Measurements from ENCODE around the gene NAGS. TPM values are rescaled to one million over a fixed set of nuclear protein-coding genes. Genes with fewer than 3 reads are reported as not detected.

The NAGS gene
- total RNA-seq, 1 donor from 2014 or later, result 6.4 TPM

DNA sequence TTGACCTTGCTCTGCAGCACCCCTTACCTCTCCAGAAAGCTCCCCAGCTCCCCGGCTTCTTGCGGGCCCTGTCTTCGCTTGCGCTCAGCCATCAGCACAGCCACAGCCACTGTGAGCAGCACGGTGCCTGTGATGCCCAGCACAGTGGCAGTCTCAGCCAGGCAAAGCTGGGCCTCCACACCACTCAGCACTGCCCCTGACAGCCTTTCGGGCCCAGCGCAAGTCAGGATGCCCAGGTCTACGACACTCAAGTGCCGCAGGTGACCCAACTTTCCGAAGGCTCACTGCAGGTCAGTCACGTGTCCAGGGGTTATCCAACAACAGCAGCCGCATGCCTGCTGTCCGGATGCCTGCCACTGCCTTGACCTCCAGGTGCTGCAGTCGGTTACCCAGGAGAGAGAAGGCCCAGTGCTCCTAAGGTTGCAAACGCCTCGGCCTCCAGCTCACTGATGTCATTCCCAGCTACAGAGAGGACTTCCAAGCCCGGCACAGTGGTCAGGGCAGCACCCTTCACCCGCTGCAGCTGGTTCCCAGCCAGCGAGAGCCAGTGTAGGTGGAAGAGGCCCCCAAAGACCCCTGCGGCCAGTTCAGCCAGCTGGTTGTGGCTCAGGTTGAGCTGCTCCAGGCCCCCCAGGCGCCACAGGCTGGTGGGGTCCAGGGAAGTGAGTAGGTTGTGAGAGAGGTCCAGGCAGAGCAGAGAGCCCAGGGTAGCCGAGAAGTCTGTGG, 19.3 kb downstream of the NAGS start:
- TF ChIP-seq, protein P1, sequence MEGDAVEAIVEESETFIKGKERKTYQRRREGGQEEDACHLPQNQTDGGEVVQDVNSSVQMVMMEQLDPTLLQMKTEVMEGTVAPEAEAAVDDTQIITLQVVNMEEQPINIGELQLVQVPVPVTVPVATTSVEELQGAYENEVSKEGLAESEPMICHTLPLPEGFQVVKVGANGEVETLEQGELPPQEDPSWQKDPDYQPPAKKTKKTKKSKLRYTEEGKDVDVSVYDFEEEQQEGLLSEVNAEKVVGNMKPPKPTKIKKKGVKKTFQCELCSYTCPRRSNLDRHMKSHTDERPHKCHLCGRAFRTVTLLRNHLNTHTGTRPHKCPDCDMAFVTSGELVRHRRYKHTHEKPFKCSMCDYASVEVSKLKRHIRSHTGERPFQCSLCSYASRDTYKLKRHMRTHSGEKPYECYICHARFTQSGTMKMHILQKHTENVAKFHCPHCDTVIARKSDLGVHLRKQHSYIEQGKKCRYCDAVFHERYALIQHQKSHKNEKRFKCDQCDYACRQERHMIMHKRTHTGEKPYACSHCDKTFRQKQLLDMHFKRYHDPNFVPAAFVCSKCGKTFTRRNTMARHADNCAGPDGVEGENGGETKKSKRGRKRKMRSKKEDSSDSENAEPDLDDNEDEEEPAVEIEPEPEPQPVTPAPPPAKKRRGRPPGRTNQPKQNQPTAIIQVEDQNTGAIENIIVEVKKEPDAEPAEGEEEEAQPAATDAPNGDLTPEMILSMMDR (IDR thresholded peaks at IDR 0.05), result no peak
- H3K27me3 ChIP-seq (ENCODE audit: low read depth), result no peaks in the 10 kb centered on the region
- no peaks in the 10 kb centered on the region for H3K4me1 ChIP-seq
- DNase-seq (no peak), ATAC-seq (peak in 1 of 2 donors; percentile 21)
- peaks cover 22% of the 10 kb centered on the region for H3K36me3 ChIP-seq
- intact Hi-C loops (cut with DNase I), result no loop called here
- no peaks in the 10 kb centered on the region for H3K9me3 ChIP-seq
- H3K4me3 ChIP-seq, result no peak overlapping the region
- H3K27ac ChIP-seq, result no peak overlapping the region

DNA sequence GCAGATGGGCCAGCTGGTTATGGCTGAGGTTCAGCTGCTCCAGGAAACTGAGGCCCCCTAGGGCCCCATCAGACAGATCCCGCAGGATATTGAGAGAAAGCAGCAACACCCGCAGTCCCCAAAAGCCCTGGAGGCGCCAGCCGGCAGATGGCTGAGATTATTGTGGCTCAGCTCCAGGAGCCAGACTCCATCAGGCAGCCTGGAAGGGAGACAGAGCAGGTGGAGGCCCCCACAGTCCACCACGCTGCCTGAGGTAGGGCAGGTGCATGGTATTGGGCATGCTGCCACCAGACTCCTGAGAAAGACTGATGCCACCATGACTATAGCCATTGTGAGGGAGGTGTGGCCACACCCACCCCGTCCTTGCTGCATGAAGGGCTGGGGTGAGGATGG, 19.8 kb downstream of the NAGS start:
- TF ChIP-seq, protein P1 (IDR thresholded peaks at IDR 0.05), result no peak
- peak in 1 of 2 donors; percentile 21 for ATAC-seq
- H3K4me1 ChIP-seq, result no peaks in the 10 kb centered on the region
- no peak overlapping the region for H3K27ac ChIP-seq
- intact Hi-C loops (cut with DNase I), result no loop called here
- H3K4me3 ChIP-seq, result no peak overlapping the region
- no peaks in the 10 kb centered on the region for H3K9me3 ChIP-seq
- peaks cover 22% of the 10 kb centered on the region for H3K36me3 ChIP-seq
- DNase-seq, result no peak
- no peaks in the 10 kb centered on the region for H3K27me3 ChIP-seq (ENCODE audit: low read depth)

DNA sequence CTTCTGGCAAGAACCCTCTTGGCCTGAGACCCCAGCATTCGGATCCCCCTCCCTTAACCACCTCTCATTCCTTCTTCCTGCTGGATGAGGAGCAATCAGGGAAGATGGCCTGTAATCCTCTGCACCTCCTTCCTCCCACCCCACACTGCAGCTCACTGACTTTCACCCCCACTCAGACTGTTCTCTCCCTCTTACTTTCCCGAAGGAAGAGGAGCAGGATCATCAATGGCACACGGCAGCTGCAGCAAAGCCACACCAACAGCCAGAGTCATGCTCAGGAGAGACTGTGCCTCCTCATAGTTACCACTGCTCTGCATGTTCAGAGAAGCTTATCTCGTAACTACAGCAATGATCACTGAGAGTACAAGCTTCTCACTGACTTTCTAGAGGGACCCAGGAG, 20.4 kb downstream of the NAGS start:
- Histone ChIP-seq H3K27ac (no peak overlapping the region), H3K4me1 (no peaks in the 10 kb centered on the region), H3K36me3 (peaks cover 20% of the 10 kb centered on the region), H3K9me3 (no peaks in the 10 kb centered on the region), H3K4me3 (no peak overlapping the region), H3K27me3 (ENCODE audit: low read depth) (no peaks in the 10 kb centered on the region)
- DNase-seq (no peak), ATAC-seq (no peak)
- TF ChIP-seq, protein P1 (IDR thresholded peaks at IDR 0.05), result no peak
- intact Hi-C loops (cut with DNase I), result no loop called here

DNA sequence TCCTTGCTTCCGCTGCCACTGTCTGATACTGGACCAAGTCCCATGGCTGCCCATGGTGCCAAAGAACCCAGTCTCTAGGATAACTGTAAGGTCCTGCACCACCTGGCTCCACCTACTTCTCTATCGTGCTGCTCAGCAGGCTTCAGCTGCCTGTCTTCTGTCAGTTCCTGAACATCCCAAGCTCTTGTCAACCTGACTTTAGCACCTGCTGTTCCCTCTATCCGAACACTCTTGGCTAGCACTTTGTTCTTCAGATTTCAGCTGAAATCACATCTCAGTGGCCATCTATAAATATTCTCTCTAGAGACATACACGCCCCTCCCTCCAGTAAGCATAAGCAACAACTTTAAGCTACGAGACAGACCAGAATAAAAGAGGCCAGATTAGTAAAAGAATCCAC, 25.3 kb downstream of the NAGS start:
- Histone ChIP-seq H3K36me3 (peaks cover 42% of the 10 kb centered on the region), H3K4me1 (no peaks in the 10 kb centered on the region), H3K4me3 (no peak overlapping the region), H3K27ac (no peak overlapping the region), H3K9me3 (no peaks in the 10 kb centered on the region), H3K27me3 (ENCODE audit: low read depth) (no peaks in the 10 kb centered on the region)
- DNase-seq, result no peak
- ATAC-seq, result no peak
- TF ChIP-seq, protein P1 (IDR thresholded peaks at IDR 0.05), result no peak
- intact Hi-C loops (cut with DNase I), result no loop called here

DNA sequence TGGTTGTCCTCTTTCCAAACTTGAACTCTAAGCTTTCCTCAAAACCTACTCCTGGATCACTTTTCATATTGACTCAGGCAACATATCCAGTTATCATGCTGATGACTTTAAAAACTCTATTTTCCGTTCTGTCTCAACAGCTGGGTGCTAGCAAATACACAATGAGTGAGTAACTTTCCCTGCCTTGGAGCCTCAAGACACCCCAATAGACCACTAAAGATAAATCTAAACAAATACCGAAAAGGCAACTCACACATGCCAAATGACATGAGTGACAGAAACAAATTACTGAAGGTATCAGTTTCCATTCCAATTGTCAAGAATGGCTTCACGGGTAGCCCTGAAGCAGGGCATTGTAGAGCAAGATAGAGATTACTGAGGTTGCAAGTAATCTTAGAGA, 26.1 kb downstream of the NAGS start:
- TF ChIP-seq, protein P1 (IDR thresholded peaks at IDR 0.05), result no peak
- H3K4me1 ChIP-seq, result no peaks in the 10 kb centered on the region
- no peak for DNase-seq
- H3K4me3 ChIP-seq, result no peak overlapping the region
- H3K27me3 ChIP-seq (ENCODE audit: low read depth), result no peaks in the 10 kb centered on the region
- H3K36me3 ChIP-seq, result peaks cover 42% of the 10 kb centered on the region
- intact Hi-C loops (cut with DNase I), result no loop called here
- H3K9me3 ChIP-seq, result no peaks in the 10 kb centered on the region
- no peak overlapping the region for H3K27ac ChIP-seq
- no peak for ATAC-seq
